HepG2 (cell line): ENCODE data around the gene BMPR1B. TPM values are rescaled to one million over a fixed set of nuclear protein-coding genes. Genes with fewer than 3 reads are reported as not detected.

Experiments
- E2F2 ChIP-seq: sonication (generic); formaldehyde crosslinking; IDR thresholded peaks from 2 replicates; pipeline ENCODE4 v1.4.0; 2020; ENCODE audit warnings: missing genetic modification reagents, borderline replicate concordance
- ELF3 ChIP-seq: IDR thresholded peaks from 2 replicates; pipeline ENCODE4 v1.6.1; 2016; ENCODE audit warnings: missing genetic modification reagents, missing compliant biosample characterization
- MED1 ChIP-seq: sonication (generic); formaldehyde crosslinking; IDR thresholded peaks from 2 replicates; pipeline ENCODE4 v1.4.0; 2020; ENCODE audit warnings: missing genetic modification reagents
- MXD3 ChIP-seq: IDR thresholded peaks from 2 replicates; pipeline ENCODE4 v1.6.1; 2016; ENCODE audit warnings: mild to moderate bottlenecking, missing biosample characterization, missing genetic modification reagents
- NCOA5 ChIP-seq: sonication (generic); formaldehyde crosslinking; IDR thresholded peaks from 2 replicates; pipeline ENCODE4 v1.4.0; 2020; ENCODE audit warnings: missing genetic modification reagents
- RBM39 ChIP-seq: fragments of 200-400 bp; formaldehyde crosslinking; IDR thresholded peaks from one replicate; pipeline ENCODE4 v1.6.1; 2018; ENCODE audit warnings: antibody characterized with exemption, mild to moderate bottlenecking, low read depth, low read length; ENCODE audit not compliant: poor library complexity, severe bottlenecking
- SNAPC4 ChIP-seq: sonication (generic); formaldehyde crosslinking; IDR thresholded peaks from 2 replicates; pipeline ENCODE4 v1.4.0; 2020; ENCODE audit warnings: mild to moderate bottlenecking, missing genetic modification reagents
- ZNF234 ChIP-seq: sonication (generic); formaldehyde crosslinking; conservative IDR thresholded peaks from 2 replicates; pipeline ENCODE4 v1.5.1; 2020; ENCODE audit warnings: mild to moderate bottlenecking, missing genetic modification reagents
- ZNF530 ChIP-seq: sonication (generic); formaldehyde crosslinking; IDR thresholded peaks from 2 replicates; pipeline ENCODE4 v1.5.0; 2020; ENCODE audit warnings: low read depth, mild to moderate bottlenecking, missing genetic modification reagents
- ZNF674 ChIP-seq: sonication (generic); formaldehyde crosslinking; IDR thresholded peaks from 2 replicates; pipeline ENCODE4 v1.5.0; 2020; ENCODE audit warnings: low read depth, mild to moderate bottlenecking, missing genetic modification reagents
- ZNF770 ChIP-seq: sonication (generic); formaldehyde crosslinking; IDR thresholded peaks from 2 replicates; pipeline ENCODE4 v1.5.0; 2020; ENCODE audit warnings: mild to moderate bottlenecking, missing genetic modification reagents
- polyA plus RNA-seq, 8 experiments: library from polyadenylated mRNA; depleted of rRNA in 3 of 8; stranded (reverse) in 7 of 8; unstranded in 1 of 8; fragments of >200 nt; fragmentation: Illumina TruSeq in 4 of 8; extraction: Trizol in 4 of 8; gene quantifications; 2 replicates each; pipeline versions ENCODE4 v1.2.1 to v1.2.3, GENCODE V29; 2011 to 2016; ENCODE audit warnings: low read depth in 4 of 8, missing spikeins in 1 of 8, mixed read lengths in 1 of 8; ENCODE audit not compliant: insufficient read depth in 1 of 8
- total RNA-seq, 5 experiments: library from RNA; depleted of rRNA; stranded (reverse); fragments of >200 nt; fragmentation: Illumina TruSeq; extraction: Trizol; gene quantifications; 2 replicates each; pipeline ENCODE4 v1.2.3, GENCODE V29; 2016; ENCODE audit warnings: low read depth in 1 of 5
- TF ChIP-seq, protein P1 (sequence below): sonication (generic); formaldehyde crosslinking; IDR thresholded peaks from 2 replicates; pipeline ENCODE4 v1.8.0; 2022; ENCODE audit warnings: mild to moderate bottlenecking, missing genetic modification reagents
- TF ChIP-seq, protein P2 (sequence below): sonication (generic); formaldehyde crosslinking; IDR thresholded peaks from 2 replicates; pipeline ENCODE4 v1.4.0; 2020; ENCODE audit warnings: missing genetic modification reagents
- TF ChIP-seq, protein P3 (sequence below): sonication (generic); formaldehyde crosslinking; conservative IDR thresholded peaks from 2 replicates; pipeline ENCODE4 v1.8.0; 2022; ENCODE audit warnings: low read depth, missing genetic modification reagents

BMPR1B gene
- total and polyA plus RNA-seq, 2 of the 13 experiments (the other 11 are each of a cell fraction or from before 2014, with no cell fraction given): 0.07 TPM; not detected in 1

GRCh38 chr4:94897023-94897422, 139.3 kb downstream of the BMPR1B start (continued):
- TF ChIP-seq, protein P1, sequence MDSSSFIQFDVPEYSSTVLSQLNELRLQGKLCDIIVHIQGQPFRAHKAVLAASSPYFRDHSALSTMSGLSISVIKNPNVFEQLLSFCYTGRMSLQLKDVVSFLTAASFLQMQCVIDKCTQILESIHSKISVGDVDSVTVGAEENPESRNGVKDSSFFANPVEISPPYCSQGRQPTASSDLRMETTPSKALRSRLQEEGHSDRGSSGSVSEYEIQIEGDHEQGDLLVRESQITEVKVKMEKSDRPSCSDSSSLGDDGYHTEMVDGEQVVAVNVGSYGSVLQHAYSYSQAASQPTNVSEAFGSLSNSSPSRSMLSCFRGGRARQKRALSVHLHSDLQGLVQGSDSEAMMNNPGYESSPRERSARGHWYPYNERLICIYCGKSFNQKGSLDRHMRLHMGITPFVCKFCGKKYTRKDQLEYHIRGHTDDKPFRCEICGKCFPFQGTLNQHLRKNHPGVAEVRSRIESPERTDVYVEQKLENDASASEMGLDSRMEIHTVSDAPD: no peak
- TF ChIP-seq ZNF770 (CRISPR knock-in tag) (no peak), ZNF234 (no peak), ELF3 (CRISPR knock-in tag) (0 out of 2 replicates have a peak, but pooled peaks have one; percentile 22), MED1 (CRISPR knock-in tag) (peak; percentile 37; the same call in 1 of the 2 replicates), SNAPC4 (CRISPR knock-in tag) (no peak), MXD3 (CRISPR knock-in tag) (no peak), E2F2 (CRISPR knock-in tag) (no peak), RBM39 (no peak), NCOA5 (CRISPR knock-in tag) (no peak), ZNF674 (no peak), ZNF530 (CRISPR knock-in tag) (no peak)
- TF ChIP-seq, protein P2, sequence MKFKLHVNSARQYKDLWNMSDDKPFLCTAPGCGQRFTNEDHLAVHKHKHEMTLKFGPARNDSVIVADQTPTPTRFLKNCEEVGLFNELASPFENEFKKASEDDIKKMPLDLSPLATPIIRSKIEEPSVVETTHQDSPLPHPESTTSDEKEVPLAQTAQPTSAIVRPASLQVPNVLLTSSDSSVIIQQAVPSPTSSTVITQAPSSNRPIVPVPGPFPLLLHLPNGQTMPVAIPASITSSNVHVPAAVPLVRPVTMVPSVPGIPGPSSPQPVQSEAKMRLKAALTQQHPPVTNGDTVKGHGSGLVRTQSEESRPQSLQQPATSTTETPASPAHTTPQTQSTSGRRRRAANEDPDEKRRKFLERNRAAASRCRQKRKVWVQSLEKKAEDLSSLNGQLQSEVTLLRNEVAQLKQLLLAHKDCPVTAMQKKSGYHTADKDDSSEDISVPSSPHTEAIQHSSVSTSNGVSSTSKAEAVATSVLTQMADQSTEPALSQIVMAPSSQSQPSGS: no peak
- TF ChIP-seq, protein P3, sequence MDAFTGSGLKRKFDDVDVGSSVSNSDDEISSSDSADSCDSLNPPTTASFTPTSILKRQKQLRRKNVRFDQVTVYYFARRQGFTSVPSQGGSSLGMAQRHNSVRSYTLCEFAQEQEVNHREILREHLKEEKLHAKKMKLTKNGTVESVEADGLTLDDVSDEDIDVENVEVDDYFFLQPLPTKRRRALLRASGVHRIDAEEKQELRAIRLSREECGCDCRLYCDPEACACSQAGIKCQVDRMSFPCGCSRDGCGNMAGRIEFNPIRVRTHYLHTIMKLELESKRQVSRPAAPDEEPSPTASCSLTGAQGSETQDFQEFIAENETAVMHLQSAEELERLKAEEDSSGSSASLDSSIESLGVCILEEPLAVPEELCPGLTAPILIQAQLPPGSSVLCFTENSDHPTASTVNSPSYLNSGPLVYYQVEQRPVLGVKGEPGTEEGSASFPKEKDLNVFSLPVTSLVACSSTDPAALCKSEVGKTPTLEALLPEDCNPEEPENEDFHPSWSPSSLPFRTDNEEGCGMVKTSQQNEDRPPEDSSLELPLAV (CRISPR knock-in tag): no peak
